ENCODE data around the gene DAAM1.
A peak's percentile ranks its signal among the peaks of the same experiment; 100 is the strongest.

The DAAM1 gene

GRCh38 chr14:59221568-59221967 is 33.1 kb downstream of the DAAM1 start:
- DNase-seq (ENCODE audit: low spot score) = no peak

DNA sequence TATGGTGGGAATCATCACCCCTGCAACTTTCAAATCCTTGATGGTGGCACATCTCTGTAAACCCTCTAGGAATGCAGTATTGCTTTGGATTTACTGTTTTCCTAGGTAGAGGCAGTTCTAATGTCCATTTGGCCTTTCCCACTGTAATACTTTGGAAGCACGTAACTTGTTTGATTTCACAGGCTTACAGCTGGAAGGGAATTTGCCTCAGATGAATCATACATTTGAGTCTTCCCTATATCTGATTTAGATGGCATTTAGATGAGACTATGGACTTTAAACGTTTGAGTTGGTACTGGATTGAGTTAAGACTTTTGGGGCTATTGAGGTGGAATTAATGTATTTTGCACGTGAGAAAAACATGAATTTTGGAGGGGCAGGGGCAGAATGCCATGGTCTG is 35.9 kb downstream of the DAAM1 start:
- DNase-seq (ENCODE audit: low spot score) = no peak

GRCh38 chr14:59225281-59225680 is 36.8 kb downstream of the DAAM1 start:
- DNase-seq (ENCODE audit: low spot score) = no peak

DNA sequence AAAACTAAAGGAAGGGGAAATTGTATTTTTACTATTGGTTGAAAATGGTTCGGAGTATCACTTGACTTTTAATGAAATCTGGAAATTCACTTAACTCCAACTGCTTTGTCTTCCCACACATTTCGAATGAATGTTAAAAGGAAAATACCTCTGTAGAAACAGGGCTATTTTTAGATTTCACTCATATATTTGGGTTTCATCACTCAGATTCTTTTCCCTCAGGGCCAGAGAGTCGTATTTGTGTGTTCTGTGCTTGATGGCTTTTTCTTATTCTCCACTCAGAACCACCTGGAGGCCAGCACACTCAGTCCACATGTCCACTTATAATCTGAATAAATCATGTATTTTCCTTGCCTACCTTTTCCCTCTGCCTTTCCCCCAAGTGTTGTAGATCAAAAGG is 40.0 kb downstream of the DAAM1 start:
- no peak for DNase-seq (ENCODE audit: low spot score)

DNA sequence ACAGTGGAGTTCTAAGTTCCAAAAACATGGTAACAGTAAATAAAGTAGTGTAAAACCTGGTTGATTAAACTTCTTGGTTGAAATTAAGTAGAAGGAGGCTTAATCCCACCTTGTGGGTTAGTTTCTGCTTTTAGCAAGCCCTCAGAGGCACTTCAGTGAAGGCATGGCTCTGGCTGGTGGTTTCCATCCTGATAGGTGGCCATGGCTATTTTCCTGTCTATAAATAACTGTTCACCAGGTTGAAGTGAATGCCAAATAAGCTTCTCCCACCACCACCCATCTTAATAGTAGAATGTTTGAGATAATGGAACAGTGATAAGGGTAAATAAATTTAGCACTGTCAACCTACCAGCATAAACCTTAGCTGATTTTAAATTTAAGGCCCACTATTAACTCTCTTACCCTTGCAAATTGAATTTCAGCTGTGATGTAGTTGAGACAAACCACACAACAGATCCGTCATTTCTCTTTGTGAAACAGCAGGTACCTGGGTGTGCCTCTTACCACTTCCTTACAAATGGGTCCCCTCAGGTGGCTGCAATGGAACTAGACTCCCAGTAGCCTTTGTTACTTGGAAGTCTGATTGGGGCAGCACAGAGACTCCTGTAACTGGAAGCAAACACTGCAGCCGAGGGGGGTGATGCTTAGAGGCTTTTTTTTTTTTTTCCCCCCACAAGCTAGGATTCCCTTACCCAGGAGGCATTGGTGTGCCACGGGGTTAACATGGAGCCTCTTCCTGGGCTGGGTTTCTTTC is 41.4 kb downstream of the DAAM1 start:
- DNase-seq (ENCODE audit: low spot score) = no peak

GRCh38 chr14:59236195-59236594 is 47.7 kb downstream of the DAAM1 start:
- no peak for DNase-seq (ENCODE audit: low spot score)

GRCh38 chr14:59238216-59238615 is 49.7 kb downstream of the DAAM1 start:
- DNase-seq (ENCODE audit: low spot score) = no peak

GRCh38 chr14:59239022-59239421 is 50.6 kb downstream of the DAAM1 start:
- DNase-seq (ENCODE audit: low spot score) = no peak

DNA sequence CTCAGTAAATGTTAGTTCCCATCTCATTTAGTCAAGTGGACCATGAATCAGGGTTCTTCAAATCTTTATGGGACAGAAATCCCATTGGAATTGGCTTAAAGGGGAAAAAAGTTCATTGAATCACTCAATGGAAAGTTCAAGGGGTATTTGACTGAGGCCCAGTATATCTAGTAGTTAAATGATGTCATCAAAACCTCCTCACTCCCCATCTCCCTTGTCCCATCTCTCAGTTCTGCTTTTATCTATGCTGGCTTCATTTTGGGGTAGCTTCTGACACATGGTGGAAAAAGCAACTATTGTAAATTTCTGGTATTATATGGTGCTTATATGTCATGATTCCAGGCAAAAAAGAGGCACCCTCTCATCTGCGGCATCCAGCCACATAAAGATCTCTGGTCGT is 51.9 kb downstream of the DAAM1 start:
- DNase-seq (ENCODE audit: low spot score) = no peak

- no peak for DNase-seq (ENCODE audit: low spot score)
Observed at GRCh38 chr14:59241121-59241520, 52.7 kb downstream of the DAAM1 start.

GRCh38 chr14:59243174-59243573 is 54.7 kb downstream of the DAAM1 start:
- no peak for DNase-seq (ENCODE audit: low spot score)

DNA sequence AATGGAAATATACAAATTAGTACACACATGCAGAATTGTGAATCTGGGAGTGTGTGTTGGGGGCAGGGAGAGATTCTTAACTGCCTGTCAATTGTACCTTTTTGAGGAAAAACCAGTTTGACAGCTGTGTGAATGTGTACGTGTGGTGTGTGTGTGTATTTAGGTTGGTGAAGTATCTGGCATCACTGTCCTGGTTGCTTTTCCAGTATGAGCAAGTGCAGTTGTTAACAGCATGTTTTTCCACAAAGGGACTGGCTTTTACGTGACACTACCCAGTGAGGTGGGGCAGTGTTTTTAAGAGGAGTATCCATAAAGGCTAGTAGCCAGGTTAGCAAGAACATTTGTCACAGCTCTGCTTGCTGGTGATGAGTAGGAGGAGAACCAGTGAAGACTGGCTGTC is 56.1 kb downstream of the DAAM1 start:
- DNase-seq (ENCODE audit: low spot score) = no peak

GRCh38 chr14:59245809-59246295 is 57.4 kb downstream of the DAAM1 start:
- no peak for DNase-seq (ENCODE audit: low spot score)

DNA sequence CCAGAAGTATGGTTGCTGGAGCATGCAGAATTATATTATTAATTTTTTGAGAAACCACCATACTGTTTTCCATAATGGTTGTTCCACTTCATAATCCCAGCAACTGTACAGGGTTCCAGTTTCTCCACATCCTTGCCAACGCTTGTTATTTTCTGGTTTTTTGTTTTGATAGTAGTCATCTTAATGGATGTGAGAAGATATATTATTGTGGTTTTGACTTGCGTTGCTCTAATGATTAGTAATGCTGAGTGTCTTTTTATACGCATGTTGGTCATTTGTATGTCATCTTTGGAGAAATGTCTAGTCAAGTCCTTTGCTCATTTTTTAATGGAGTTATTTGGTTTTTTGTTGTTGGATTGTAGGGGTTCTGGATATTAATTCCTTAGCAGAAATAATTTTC is 58.1 kb downstream of the DAAM1 start:
- DNase-seq (ENCODE audit: low spot score) = no peak

- DNase-seq (ENCODE audit: low spot score) = no peak
Observed at GRCh38 chr14:59247801-59248584, 59.5 kb downstream of the DAAM1 start.

- no peak for DNase-seq (ENCODE audit: low spot score)
Observed at GRCh38 chr14:59249029-59249428, 60.6 kb downstream of the DAAM1 start.

DNA sequence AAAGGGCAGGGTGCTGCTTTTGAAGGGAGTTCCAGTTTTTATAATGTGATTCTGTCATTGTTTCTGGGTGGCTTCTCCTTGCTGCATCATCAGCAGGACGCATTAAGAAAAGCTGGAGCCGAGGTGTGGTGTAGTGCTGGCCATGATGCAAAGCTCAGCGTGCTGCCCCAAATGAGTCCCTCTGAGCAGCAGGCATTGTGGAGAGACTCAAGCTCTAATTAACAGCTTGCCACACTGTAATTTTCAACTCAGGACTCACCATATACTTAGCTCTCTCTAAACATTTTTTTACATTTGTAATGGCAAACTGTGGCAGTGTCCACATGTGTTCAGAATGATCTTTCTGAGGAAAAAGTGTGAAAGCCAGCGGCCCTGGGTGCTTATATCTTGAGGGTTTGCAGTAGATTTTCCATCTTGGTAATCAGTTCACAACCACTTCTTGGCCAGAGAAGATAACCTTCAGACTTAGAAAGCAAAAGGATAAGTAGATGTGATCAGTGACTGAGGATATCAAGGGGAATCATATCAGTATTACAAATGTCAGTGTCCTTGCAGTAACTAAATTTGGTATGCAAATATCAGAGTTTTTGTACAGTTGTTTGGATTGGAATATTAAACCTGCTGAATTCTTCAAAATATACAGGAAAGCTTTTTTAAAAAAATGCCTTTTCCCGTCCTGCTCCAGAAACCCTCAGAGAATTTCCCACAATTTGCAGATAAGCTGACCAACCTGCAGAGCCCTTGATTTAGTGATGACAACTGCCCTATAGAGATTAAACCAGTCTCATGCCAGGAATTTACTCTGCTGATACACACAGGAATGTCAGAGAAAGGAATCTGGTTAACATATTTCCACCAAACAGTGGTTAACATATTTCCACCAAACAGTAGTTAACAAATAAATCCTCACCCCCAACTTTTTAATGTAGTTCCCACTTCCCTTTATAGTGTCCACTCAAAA is 63.6 kb downstream of the DAAM1 start:
- no peak for DNase-seq (ENCODE audit: low spot score)

DNA sequence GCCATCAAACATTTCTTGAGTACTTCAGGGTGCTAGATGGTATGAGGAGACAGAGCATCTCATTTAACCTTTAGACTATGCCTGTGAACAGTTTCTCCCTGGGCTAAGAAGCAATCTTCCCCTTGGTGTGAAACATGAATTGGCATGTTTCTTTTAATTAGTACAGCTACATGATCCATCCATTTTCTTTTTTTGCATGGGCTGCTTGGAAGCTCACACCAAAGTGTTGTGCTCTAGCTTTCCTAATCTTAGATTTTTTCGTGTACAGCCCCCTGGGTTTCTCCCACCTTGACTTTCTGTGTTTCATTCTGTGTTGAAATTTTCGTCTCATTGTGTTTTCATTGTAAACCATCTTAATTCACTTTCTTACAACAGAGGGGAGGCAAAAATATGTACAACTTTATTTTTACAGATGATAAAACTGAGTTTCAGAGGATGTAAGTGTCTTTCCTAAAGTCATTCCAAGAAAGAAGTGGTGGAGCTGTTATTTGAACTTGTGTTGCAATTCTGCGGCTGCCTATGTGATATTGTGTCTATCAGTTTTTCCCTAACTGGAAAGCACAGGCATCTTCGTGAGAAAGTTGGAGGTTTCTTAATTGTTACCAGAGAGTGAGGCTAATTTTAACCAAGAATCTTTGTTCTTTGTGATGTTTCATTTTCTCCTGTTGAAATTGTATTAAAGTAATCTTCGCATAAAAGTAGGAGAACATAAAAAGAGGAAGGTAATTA is 64.5 kb downstream of the DAAM1 start:
- no peak for DNase-seq (ENCODE audit: low spot score)

GRCh38 chr14:59253527-59253926 is 65.1 kb downstream of the DAAM1 start:
- DNase-seq (ENCODE audit: low spot score) = no peak

- DNase-seq (ENCODE audit: low spot score) = peak; percentile 11
Observed at GRCh38 chr14:59254146-59254910, 65.9 kb downstream of the DAAM1 start.

Measured in hematopoietic multipotent progenitor cell treated with erythropoietin and hydrocortisone succinate and interleukin-3 and kit ligand, for 15 days (in vitro differentiated cells).